GM18508 (cell line): ENCODE results near the gene MAP7.
"Not testable (repeated sequence)": the region's sequence is repeated elsewhere in the genome, so short reads cannot be mapped to it uniquely, and the experiment has no call there.

ENCODE experiments used
- ATAC-seq: cut with Tn5 transposase; IDR thresholded peaks from one replicate; pipeline ENCODE4 v1.9.1; 2021; ENCODE audit warnings: moderate number of reproducible peaks; ENCODE audit not compliant: insufficient read depth, unreplicated experiment

The MAP7 gene

DNA sequence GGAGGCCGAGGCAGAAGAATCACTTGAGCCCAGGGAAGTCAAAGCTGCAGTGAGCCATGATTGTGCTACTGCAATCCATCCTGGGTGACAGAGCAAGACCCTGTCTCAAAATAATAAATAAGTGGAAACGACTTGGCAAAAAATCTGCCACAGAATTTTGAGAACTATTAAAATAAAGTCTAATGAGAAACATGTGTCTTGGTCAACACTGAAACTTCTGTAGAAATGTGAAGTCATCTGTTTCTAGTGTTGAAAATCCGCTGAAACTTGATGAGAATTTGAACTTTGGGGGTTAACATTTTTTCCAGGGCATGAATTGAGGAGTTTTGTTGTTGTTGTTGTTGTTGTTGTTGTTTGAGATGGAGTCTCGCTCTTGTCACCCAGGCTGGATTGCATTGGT lies 231.5 kb downstream of the MAP7 start:
- ATAC-seq, result no peak

DNA sequence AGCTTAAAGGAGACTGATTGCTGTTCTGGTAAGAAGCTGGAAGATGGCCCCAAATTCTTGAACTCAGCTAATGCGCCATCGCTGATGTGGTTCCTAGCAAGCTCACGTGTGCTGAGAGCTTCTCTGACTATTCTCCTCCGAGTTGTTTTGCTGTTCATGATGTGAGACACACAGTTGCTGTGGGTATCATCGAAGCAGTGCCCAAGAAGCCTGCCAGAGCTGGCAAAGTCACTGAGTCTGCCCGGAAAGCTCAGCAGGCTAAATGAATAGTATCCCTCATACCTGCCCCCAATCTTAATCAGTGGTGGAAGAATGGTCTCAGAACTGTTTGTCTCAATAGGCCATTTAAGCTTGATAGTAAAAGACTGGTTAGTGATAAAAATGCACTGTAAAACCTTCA lies 232.3 kb downstream of the MAP7 start:
- no peak for ATAC-seq

DNA sequence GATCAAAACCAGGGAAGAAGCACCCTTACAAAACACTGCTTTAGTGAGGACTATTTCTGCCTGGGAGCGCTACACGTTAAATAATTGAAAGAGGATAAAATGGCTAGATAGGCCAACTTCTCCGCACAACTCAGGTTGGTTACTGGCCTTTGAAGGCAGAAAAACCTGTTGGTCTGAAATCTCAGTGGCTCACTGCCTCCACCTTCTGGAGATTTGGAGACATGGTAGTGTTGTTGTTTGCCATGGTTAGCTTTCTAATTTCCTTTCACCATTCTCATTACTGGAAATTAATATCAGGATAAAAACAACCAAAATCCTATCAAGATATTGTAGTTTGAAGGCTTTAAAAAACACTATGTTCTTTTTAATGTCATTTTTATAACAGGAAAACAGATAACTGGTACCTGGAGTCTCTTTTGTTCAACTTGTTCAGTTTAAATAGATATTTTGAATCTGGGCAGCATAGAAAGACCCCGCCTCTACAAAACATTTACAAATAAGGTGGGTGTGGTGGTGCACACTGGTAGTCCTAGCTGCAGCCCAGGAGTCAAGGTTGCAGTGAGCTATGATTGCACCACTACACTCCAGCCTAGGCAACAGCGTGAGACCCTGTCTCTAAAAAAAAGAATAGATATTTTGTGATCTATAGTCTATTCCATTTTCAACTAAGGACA lies 233.1 kb downstream of the MAP7 start:
- no peak for ATAC-seq

DNA sequence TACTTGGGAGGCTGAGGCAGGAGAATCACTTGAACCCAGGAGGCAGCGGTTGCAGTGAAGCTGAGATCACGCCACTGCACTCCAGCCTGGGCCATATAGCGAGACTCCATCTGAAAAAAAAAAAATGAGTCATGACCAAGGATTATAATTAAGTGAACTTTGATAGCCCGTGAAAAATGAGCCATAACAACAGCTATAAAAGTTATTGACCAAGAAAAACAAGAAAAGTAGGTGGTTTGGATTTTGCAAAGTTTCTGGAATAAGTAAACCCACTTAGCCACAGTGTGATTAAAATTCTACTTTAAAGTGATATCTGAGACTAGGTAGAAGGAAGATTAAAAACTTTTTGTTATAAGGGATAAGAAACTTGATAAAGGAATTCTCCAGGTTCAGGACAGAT lies 234.6 kb downstream of the MAP7 start:
- ATAC-seq, result no peak

DNA sequence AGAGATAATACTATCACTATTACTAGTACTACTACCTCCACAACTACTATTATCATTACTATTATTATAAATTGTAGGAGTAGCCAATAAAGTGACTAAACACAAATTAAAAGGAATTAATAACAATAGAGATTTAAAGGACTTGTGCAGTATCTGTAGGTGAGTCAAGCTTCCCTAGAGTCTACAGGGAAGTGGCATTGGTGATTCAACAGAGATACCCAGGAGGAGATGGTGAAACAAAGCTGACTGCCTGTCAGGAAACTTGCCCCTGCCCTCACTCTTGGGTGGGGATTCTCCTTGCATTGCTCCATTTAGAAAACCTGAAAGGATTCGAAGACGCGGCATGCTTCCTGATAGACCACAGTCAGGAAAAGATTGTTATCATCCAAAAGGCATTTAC lies 237.2 kb downstream of the MAP7 start:
- no peak for ATAC-seq

DNA sequence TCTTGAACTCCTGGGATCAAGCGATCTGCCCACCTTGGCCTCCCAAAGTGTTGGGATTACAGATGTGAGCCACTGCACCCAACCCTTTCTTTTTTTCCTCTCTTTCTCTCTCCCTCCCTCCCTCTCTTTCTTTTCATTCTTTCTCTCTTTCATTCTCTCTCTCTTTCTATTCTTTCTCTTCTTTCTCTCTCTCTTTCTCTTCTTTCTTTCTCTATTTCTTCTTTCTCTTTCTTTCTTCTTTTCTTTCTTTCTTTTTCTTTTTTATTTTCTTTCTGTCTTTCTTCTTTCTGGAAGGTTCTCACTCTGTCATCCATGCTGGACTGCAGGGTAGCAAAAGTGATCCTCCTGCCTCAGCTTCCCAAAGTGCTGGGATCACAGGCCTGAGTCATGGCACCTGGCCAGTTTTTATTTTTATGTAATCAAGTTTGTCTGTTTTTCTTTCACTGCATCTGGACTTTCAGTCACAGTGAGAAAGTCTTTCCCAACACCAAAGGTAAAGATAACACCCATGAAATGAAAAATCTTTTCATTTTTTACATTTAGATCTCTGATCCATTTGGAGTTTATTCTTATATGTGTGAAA lies 240.4 kb downstream of the MAP7 start:
- ATAC-seq, result no peak

DNA sequence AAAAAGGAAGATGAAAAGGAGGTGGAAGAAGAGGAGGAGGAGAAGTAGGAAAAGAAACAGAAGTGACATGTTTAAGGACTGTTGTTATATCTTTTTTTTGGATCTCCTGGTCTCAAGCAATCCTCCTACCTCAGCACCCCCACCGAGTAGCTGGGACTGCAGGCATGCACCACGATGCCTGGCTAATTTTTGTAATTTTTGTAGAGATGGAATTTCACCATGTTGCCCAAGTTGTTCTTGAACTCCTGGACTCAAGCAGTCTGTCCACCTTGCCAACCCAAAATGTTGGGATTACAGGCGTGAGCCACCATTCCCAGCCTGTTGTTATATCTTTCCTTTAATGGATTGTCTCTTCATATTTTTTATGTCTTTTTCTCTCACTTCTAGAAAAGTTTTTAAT lies 241.1 kb downstream of the MAP7 start:
- ATAC-seq, result no peak

DNA sequence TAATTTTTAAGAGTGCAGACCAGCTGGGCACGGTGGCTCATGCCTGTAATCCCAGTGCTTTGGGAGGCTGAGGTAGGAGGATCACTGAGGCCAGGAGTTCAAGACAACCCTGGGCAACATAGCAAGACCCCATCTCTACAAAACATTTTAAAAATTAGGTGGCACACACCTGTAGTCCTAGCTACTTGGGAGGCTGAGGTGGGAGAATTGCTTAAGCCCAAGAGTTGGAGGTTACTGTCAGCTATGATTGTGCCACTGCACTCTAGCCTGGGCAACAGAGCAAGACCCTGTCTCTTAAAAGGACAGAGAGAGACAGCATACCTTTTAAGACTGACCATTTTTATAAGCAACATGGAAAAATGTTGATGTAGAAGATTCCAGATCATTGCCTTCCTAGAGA lies 241.8 kb downstream of the MAP7 start:
- ATAC-seq, result not testable (repeated sequence)

DNA sequence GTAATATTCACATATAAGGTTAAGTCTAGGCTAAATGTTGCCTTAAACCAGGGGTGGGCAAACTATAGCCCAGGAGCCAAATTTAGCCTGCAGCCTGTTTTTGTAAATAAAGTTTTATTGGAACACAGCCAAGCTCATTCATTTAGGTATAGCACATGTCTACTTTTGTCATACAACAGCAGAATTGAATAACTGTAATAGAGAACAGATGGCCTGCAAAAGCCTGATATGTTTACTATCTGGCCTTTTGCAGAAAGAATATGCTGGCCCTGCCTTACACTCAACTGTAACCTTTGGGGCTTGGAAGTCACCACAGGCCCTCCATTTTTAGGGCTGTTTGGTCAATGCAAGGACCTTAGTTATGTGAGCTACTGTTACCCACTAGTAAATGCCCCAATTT lies 242.9 kb downstream of the MAP7 start:
- ATAC-seq, result no peak

DNA sequence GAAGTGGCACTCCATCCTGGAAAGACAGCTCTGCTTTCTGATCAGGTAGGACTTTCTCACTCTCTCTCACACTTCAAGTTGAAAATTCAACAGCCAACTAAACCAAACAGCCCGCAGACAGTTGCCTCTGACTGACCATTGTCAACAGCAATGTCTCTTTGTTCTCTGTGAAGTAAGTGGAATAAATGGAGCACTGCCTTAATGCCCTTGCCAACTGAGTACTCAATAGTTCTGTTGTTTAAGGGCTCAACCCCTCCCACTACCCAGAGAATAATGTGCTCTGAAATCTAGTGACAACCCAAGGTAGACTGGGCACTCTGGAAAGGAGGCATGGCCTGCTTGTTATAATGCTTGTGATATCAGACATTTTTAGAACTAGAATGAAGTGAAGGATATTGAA lies 243.8 kb downstream of the MAP7 start:
- no peak for ATAC-seq

DNA sequence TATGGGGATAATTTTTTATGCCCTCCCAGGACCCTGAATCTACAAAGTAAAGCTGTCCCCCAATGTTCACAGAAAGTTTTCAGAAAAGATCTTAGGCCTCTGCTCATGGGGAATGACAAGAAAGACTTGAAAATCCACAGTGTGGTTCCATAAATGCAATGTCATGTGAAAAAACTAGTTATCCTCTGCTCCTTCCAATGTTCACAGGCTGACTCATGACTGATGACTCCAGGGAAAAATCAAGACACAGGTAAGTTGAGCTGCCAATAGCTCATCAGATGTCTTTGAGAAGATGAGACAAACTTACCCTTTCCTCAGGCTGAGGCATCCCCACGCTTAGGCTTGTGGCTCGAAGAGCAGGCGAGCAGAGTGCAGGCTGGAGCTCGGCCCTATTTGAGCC lies 245.8 kb downstream of the MAP7 start:
- ATAC-seq, result no peak

DNA sequence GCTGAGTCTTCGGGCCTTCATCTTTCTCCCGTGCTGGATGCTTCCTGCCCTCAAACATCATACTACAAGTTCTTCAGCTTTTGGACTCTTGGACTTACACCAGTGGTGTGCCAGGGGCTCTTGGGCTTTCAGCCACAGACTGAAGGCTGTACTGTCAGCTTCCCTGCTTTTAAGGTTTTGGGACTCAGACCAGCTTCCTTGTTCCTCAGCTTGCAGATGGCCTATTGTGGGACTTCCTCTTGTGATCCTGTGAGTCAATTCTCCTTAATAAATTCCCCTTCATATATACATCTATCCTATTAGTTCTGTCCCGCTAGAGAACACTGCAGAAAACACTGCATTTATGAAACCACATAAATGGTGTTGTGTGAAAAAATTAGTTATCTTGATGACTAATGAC lies 246.7 kb downstream of the MAP7 start:
- no peak for ATAC-seq

DNA sequence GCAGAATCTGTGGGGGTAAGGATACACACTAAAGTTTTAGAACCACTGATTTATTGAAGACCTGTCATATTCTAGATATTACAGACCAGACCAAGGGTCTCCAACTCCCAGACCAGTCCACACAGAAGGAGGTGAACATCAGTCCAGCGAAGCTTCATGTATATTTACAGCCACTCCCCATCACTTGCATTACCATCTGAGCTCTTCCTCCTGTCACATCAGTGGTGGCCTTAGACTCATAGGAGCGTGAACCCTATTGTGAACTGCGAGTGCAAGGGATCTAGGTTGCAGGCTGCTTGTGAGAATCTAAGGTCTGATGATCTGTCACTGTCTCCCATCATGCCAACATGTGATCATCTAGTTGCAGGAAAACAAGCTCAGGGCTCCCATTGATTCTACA lies 255.6 kb downstream of the MAP7 start:
- no peak for ATAC-seq
